HepG2 (cell line): ENCODE data around the gene BBC3. TPM values are rescaled to one million over a fixed set of nuclear protein-coding genes. Genes with fewer than 3 reads are reported as not detected.

Experiments used
- ATF4 ChIP-seq, 2 experiments: fragments of 450-650 bp in 1 of 2; sonication (generic) in 1 of 2; formaldehyde crosslinking; IDR thresholded peaks; 2 replicates each; pipeline versions ENCODE4 v1.5.0 to v1.8.0; 2020 to 2022; ENCODE audit warnings: mild to moderate bottlenecking in 1 of 2, missing genetic modification reagents in 1 of 2
- ATF5 ChIP-seq: sonication (generic); formaldehyde crosslinking; IDR thresholded peaks from 2 replicates; pipeline ENCODE4 v1.4.0; 2020; ENCODE audit warnings: mild to moderate bottlenecking, low read depth, missing genetic modification reagents
- CBX5 ChIP-seq: sonication (generic); formaldehyde crosslinking; IDR thresholded peaks from 2 replicates; pipeline ENCODE4 v1.4.0; 2020; ENCODE audit warnings: missing genetic modification reagents, borderline replicate concordance
- FOSL2 ChIP-seq: sonication (generic); formaldehyde crosslinking; IDR thresholded peaks from 2 replicates; pipeline ENCODE4 v1.4.0; 2020; ENCODE audit warnings: missing genetic modification reagents
- GTF2F1 ChIP-seq: fragments of 150-350 bp; IDR thresholded peaks from 2 replicates; pipeline ENCODE4 v1.6.1; 2014; ENCODE audit warnings: low read length
- NR2F6 ChIP-seq, 2 experiments: IDR thresholded peaks; 2 replicates each; pipeline ENCODE4 v1.6.1; 2016; ENCODE audit warnings: antibody characterized with exemption in 1 of 2, mild to moderate bottlenecking in 1 of 2
- RNF219 ChIP-seq: sonication (generic); formaldehyde crosslinking; IDR thresholded peaks from 2 replicates; pipeline ENCODE4 v1.5.0; 2020; ENCODE audit warnings: mild to moderate bottlenecking, missing genetic modification reagents
- SALL1 ChIP-seq: sonication (generic); formaldehyde crosslinking; IDR thresholded peaks from 2 replicates; pipeline ENCODE4 v1.8.0; 2022; ENCODE audit warnings: mild to moderate bottlenecking, missing genetic modification reagents
- TCF7L2 ChIP-seq: IDR thresholded peaks from 2 replicates; pipeline ENCODE4 v1.6.1; 2011; ENCODE audit warnings: mild to moderate bottlenecking, low read depth, low read length, moderate library complexity
- ZBTB40 ChIP-seq, 2 experiments: fragments of 450-650 bp in 1 of 2; sonication (generic) in 1 of 2; formaldehyde crosslinking in 1 of 2; IDR thresholded peaks; 2 replicates each; pipeline versions ENCODE4 v1.6.1 to v1.8.0; 2016 to 2022; ENCODE audit warnings: antibody characterized with exemption in 1 of 2, mild to moderate bottlenecking in 1 of 2, missing genetic modification reagents in 1 of 2
- ZNF768 ChIP-seq: sonication (generic); formaldehyde crosslinking; IDR thresholded peaks from 2 replicates; pipeline ENCODE4 v1.4.0; 2020; ENCODE audit warnings: missing genetic modification reagents
- polyA plus RNA-seq, 8 experiments: library from polyadenylated mRNA; depleted of rRNA in 3 of 8; stranded (reverse) in 7 of 8; unstranded in 1 of 8; fragments of >200 nt; fragmentation: Illumina TruSeq in 4 of 8; extraction: Trizol in 4 of 8; gene quantifications; 2 replicates each; pipeline versions ENCODE4 v1.2.1 to v1.2.3, GENCODE V29; 2011 to 2016; ENCODE audit warnings: low read depth in 4 of 8, missing spikeins in 1 of 8, mixed read lengths in 1 of 8; ENCODE audit not compliant: insufficient read depth in 1 of 8
- total RNA-seq, 5 experiments: library from RNA; depleted of rRNA; stranded (reverse); fragments of >200 nt; fragmentation: Illumina TruSeq; extraction: Trizol; gene quantifications; 2 replicates each; pipeline ENCODE4 v1.2.3, GENCODE V29; 2016; ENCODE audit warnings: low read depth in 1 of 5

BBC3 gene
- total and polyA plus RNA-seq, 2 of the 13 experiments (the other 11 are each of a cell fraction or from before 2014, with no cell fraction given) = 6.1 to 8.8 TPM

GRCh38 chr19:47243776-47244547 is 13.0 kb upstream of the BBC3 start (continued):
- TF ChIP-seq ZBTB40 (IDR thresholded peaks at IDR 0.05) (0 out of 2 replicates have a peak, but pooled peaks have one; percentile 7), ZBTB40 (CRISPR knock-in tag; IDR thresholded peaks at IDR 0.05) (peak; percentile 84), FOSL2 (CRISPR knock-in tag) (peak; percentile 85), NR2F6 (IDR thresholded peaks at IDR 0.05) (no peak), NR2F6 (CRISPR knock-in tag; IDR thresholded peaks at IDR 0.05) (peak; percentile 53; the same call in 1 of the 2 replicates), ATF5 (0 out of 2 replicates have a peak, but pooled peaks have one; percentile 34), SALL1 (CRISPR knock-in tag) (peak; percentile 91), GTF2F1 (no peak), CBX5 (CRISPR knock-in tag) (peak; percentile 83; the same call in 1 of the 2 replicates), TCF7L2 (no peak), ZNF768 (CRISPR knock-in tag) (peak; percentile 59; the same call in 1 of the 2 replicates), RNF219 (CRISPR knock-in tag) (peak; percentile 87; the same call in 1 of the 2 replicates), ATF4 (CRISPR knock-in tag; IDR thresholded peaks at IDR 0.05) (peak; percentile 97 to 100)
